Muscle layer of duodenum (tissue), 2 donors: Measurements from ENCODE around the gene SPG7.
"Not testable (repeated sequence)": the region's sequence is repeated elsewhere in the genome, so short reads cannot be mapped to it uniquely, and the experiment has no call there.

Experiments used
- H3K27ac ChIP-seq: one replicate; pipeline ENCODE4 v1.7.0; 2013; ENCODE audit warnings: mild to moderate bottlenecking, low read length
- H3K27me3 ChIP-seq: one replicate; pipeline ENCODE4 v1.7.0; 2013; ENCODE audit warnings: low read depth, mild to moderate bottlenecking, control low read depth, low read length
- H3K36me3 ChIP-seq, 2 donors: one replicate each; pipeline ENCODE4 v1.7.0; 2013; ENCODE audit warnings: low read length in 2 of 2, control low read depth in 1 of 2, mild to moderate bottlenecking in 1 of 2; ENCODE audit not compliant: insufficient read depth in 2 of 2, control insufficient read depth in 1 of 2
- H3K4me1 ChIP-seq, 2 donors: one replicate each; pipeline ENCODE4 v1.7.0; 2013; ENCODE audit warnings: low read length in 2 of 2, mild to moderate bottlenecking in 2 of 2, control low read depth in 1 of 2, moderate library complexity in 1 of 2; ENCODE audit not compliant: insufficient read depth in 2 of 2, control insufficient read depth in 1 of 2
- H3K4me3 ChIP-seq, 2 donors: one replicate each; pipeline ENCODE4 v1.7.0; 2013; ENCODE audit warnings: low read length in 2 of 2, low read depth in 1 of 2, mild to moderate bottlenecking in 1 of 2
- H3K9me3 ChIP-seq, 2 donors: one replicate each; pipeline ENCODE4 v1.7.0; 2013; ENCODE audit warnings: low read length in 2 of 2, control low read depth in 1 of 2, mild to moderate bottlenecking in 1 of 2; ENCODE audit not compliant: control insufficient read depth in 1 of 2
- donor health status: healthy.

The SPG7 gene

GRCh38 chr16:89507834-89508590 lies at the start of gene SPG7:
SPG7 (plus strand) TSS chr16:89508403; CDS start chr16:89508418, 15 bp downstream.
- Histone ChIP-seq H3K4me3 (peak within 1 kb of the TSS; percentile 91 to 94), H3K9me3 (no peaks in the 10 kb centered on the region), H3K27me3 (no peaks in the 10 kb centered on the region), H3K27ac (peak within 1 kb of the TSS; percentile 79), H3K36me3 (peaks cover 10 to 30% of the 10 kb centered on the region in 2 donors), H3K4me1 (peaks cover 13 to 31% of the 10 kb centered on the region in 2 donors)

- H3K27ac ChIP-seq: no peak overlapping the region
- H3K4me3 ChIP-seq: no peak overlapping the region
- peaks cover 9 to 22% of the 10 kb centered on the region in 2 donors for H3K4me1 ChIP-seq
Observed at GRCh38 chr16:89458551-89458950, 49.7 kb upstream of the SPG7 start.

GRCh38 chr16:89458967-89459366 lies 49.2 kb upstream of the SPG7 start:
- no peaks in the 10 kb centered on the region for H3K27me3 ChIP-seq
- H3K4me1 ChIP-seq: peaks cover 5 to 18% of the 10 kb centered on the region in 2 donors
- no peak overlapping the region for H3K27ac ChIP-seq
- H3K9me3 ChIP-seq: no peaks in the 10 kb centered on the region
- H3K4me3 ChIP-seq: no peak overlapping the region
- no peaks in the 10 kb centered on the region for H3K36me3 ChIP-seq

More at GRCh38 chr16:89458551-89458950, 49.7 kb upstream of the SPG7 start:
- Histone ChIP-seq H3K36me3 (no peaks in the 10 kb centered on the region), H3K27me3 (no peaks in the 10 kb centered on the region), H3K9me3 (no peaks in the 10 kb centered on the region)

- Histone ChIP-seq H3K9me3 (no peaks in the 10 kb centered on the region), H3K27me3 (no peaks in the 10 kb centered on the region), H3K36me3 (no peaks in the 10 kb centered on the region), H3K4me1 (peaks cover 0 to 8% of the 10 kb centered on the region in 2 donors), H3K27ac (no peak overlapping the region), H3K4me3 (no peak overlapping the region)
Observed at GRCh38 chr16:89460556-89460955, 47.6 kb upstream of the SPG7 start.

GRCh38 chr16:89461890-89462289 lies 46.3 kb upstream of the SPG7 start:
- H3K9me3 ChIP-seq, H3K4me3 ChIP-seq, H3K27ac ChIP-seq, H3K27me3 ChIP-seq, H3K36me3 ChIP-seq: not testable (repeated sequence)
- peaks cover 0 to 12% of the 10 kb centered on the region in 2 donors for H3K4me1 ChIP-seq

GRCh38 chr16:89462639-89463038 lies 45.6 kb upstream of the SPG7 start:
- peaks cover 0 to 15% of the 10 kb centered on the region in 2 donors for H3K4me1 ChIP-seq
- not testable (repeated sequence) for H3K36me3 ChIP-seq, H3K4me3 ChIP-seq, H3K27me3 ChIP-seq, H3K27ac ChIP-seq, H3K9me3 ChIP-seq

- H3K9me3 ChIP-seq, H3K27ac ChIP-seq, H3K27me3 ChIP-seq, H3K36me3 ChIP-seq, H3K4me3 ChIP-seq: not testable (repeated sequence)
- H3K4me1 ChIP-seq: peaks cover 0 to 19% of the 10 kb centered on the region in 2 donors
Observed at GRCh38 chr16:89463312-89463711, 44.9 kb upstream of the SPG7 start.

GRCh38 chr16:89466920-89467319 lies 41.3 kb upstream of the SPG7 start:
- Histone ChIP-seq H3K36me3 (no peaks in the 10 kb centered on the region), H3K4me1 (peaks cover 0 to 32% of the 10 kb centered on the region in 2 donors), H3K9me3 (no peaks in the 10 kb centered on the region), H3K27ac (no peak overlapping the region), H3K4me3 (no peak overlapping the region), H3K27me3 (no peaks in the 10 kb centered on the region)

- Histone ChIP-seq H3K36me3 (no peaks in the 10 kb centered on the region), H3K27me3 (no peaks in the 10 kb centered on the region), H3K4me1 (peaks cover 0 to 37% of the 10 kb centered on the region in 2 donors), H3K27ac (no peak overlapping the region), H3K4me3 (no peak overlapping the region), H3K9me3 (no peaks in the 10 kb centered on the region)
Observed at GRCh38 chr16:89467382-89467781, 40.8 kb upstream of the SPG7 start.

GRCh38 chr16:89472711-89473075 lies 35.5 kb upstream of the SPG7 start:
- Histone ChIP-seq H3K27ac (no peak overlapping the region), H3K27me3 (no peaks in the 10 kb centered on the region), H3K4me3 (no peak overlapping the region), H3K36me3 (no peaks in the 10 kb centered on the region), H3K9me3 (no peaks in the 10 kb centered on the region), H3K4me1 (peaks cover 17 to 55% of the 10 kb centered on the region in 2 donors)

- H3K4me3 ChIP-seq: no peak overlapping the region
- H3K4me1 ChIP-seq: peaks cover 17 to 56% of the 10 kb centered on the region in 2 donors
- no peaks in the 10 kb centered on the region for H3K9me3 ChIP-seq
- H3K27ac ChIP-seq: no peak overlapping the region
- no peaks in the 10 kb centered on the region for H3K27me3 ChIP-seq
- H3K36me3 ChIP-seq: no peaks in the 10 kb centered on the region
Observed at GRCh38 chr16:89473136-89473712, 35.0 kb upstream of the SPG7 start.
